ENCODE data around the gene KRTAP12-2.

Gene KRTAP12-2

DNA sequence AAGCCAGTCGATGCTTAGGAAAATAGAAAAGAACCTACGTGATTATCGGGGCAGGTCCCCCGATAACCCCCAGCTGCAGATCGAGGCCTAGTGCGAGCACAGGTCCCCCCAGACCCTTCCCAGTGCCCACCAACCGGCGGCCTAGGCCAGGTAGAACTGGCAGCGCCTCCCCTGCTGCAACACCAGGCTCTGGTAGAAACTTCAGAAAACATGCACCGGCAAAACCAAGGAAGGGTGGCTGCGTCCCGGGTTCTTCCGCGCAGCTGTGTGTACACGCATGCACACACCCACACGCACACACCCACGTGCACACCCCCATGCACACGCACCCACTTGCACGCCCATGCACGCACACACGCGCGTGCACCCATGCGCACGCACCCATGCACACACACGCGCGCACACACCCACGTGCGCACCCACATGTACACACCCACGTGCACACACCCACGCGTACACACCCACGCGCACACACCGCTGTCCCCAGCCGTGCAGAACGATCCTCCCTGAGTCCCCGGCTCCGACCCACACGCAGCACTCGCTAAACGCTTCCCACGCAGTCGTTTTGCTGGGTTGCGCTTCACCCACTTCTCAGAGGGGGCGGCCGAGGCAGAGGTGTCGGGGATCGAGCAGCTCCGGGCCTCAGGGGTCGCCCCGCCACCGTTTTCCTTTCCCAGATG lies 39.4 kb upstream of the KRTAP12-2 start:
- 8% methylated on average over 31 of the region's 54 CpGs for WGBS (ENCODE audit: insufficient coverage)
- CTCF ChIA-PET: no interaction called here
- DNase-seq: no peak
- Histone ChIP-seq H3K36me3 (ENCODE audit: control insufficient read depth in 4 of 4, insufficient read depth in 4 of 4, low read length in 3 of 4) (peaks cover 0 to 4% (median 0%) of the 10 kb centered on the region in 4 experiments), H3K9me3 (ENCODE audit: control extremely low read depth in 1 of 5, control insufficient read depth in 4 of 5, insufficient read depth in 2 of 5, low read depth in 1 of 5, low read length in 4 of 5) (peaks cover 0 to 13% (median 10%) of the 10 kb centered on the region in 5 experiments), H3K27ac (ENCODE audit: insufficient read depth in 1 of 2, low read depth in 1 of 2, low read length in 2 of 2, poor library complexity in 1 of 2, severe bottlenecking in 2 of 2) (no peak overlapping the region), H3K27me3 (replicated peaks in 2 of 5; ENCODE audit: control insufficient read depth in 4 of 5, insufficient read depth in 5 of 5, low read length in 4 of 5) (peaks cover 0 to 91% (median 47%) of the 10 kb centered on the region in 5 experiments), H3K4me3 (ENCODE audit: control insufficient read depth in 1 of 7, extremely low read depth in 1 of 7, insufficient read depth in 4 of 7, low read depth in 2 of 7, low read length in 6 of 7) (no peak overlapping the region), H3K4me1 (ENCODE audit: control extremely low read depth in 1 of 4, control insufficient read depth in 4 of 4, insufficient read depth in 4 of 4, low read length in 3 of 4) (peaks cover 0 to 8% (median under 1%) of the 10 kb centered on the region in 4 experiments)
- POLR2A ChIA-PET: no interaction called here

DNA sequence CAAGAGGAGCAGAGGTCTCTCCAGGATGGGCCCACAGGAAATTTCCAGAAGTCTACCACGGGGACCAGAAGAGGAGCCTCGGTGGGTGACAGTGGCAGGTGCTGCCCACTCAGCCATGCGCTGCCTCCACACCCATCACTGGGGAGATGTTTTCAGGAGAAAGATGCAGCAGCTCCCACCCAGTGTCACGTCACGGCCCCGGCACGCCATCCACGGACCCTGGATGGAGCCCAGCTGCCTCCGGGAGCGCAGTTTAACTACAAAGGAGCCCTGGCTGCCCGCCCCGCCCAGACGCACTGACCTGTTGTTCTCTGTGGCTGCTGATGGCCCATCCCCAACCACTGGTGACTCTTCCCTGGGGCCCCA lies 37.9 kb upstream of the KRTAP12-2 start:
- WGBS (ENCODE audit: insufficient coverage): 10% methylated on average over 9 of the region's 13 CpGs
- Histone ChIP-seq H3K4me3 (ENCODE audit: control insufficient read depth in 1 of 7, extremely low read depth in 1 of 7, insufficient read depth in 4 of 7, low read depth in 2 of 7, low read length in 6 of 7) (no peak overlapping the region), H3K27me3 (replicated peaks in 2 of 5; ENCODE audit: control insufficient read depth in 4 of 5, insufficient read depth in 5 of 5, low read length in 4 of 5) (peaks cover 0 to 91% (median 39%) of the 10 kb centered on the region in 5 experiments), H3K27ac (ENCODE audit: insufficient read depth in 1 of 2, low read depth in 1 of 2, low read length in 2 of 2, poor library complexity in 1 of 2, severe bottlenecking in 2 of 2) (no peak overlapping the region), H3K36me3 (ENCODE audit: control insufficient read depth in 4 of 4, insufficient read depth in 4 of 4, low read length in 3 of 4) (peaks cover 0 to 4% (median 0%) of the 10 kb centered on the region in 4 experiments), H3K9me3 (ENCODE audit: control extremely low read depth in 1 of 5, control insufficient read depth in 4 of 5, insufficient read depth in 2 of 5, low read depth in 1 of 5, low read length in 4 of 5) (peaks cover 0 to 13% (median 10%) of the 10 kb centered on the region in 5 experiments), H3K4me1 (ENCODE audit: control extremely low read depth in 1 of 4, control insufficient read depth in 4 of 4, insufficient read depth in 4 of 4, low read length in 3 of 4) (peaks cover 0 to 5% (median 0%) of the 10 kb centered on the region in 4 experiments)
- no peak for DNase-seq
- ChIA-PET POLR2A (no interaction called here), CTCF (no interaction called here)

DNA sequence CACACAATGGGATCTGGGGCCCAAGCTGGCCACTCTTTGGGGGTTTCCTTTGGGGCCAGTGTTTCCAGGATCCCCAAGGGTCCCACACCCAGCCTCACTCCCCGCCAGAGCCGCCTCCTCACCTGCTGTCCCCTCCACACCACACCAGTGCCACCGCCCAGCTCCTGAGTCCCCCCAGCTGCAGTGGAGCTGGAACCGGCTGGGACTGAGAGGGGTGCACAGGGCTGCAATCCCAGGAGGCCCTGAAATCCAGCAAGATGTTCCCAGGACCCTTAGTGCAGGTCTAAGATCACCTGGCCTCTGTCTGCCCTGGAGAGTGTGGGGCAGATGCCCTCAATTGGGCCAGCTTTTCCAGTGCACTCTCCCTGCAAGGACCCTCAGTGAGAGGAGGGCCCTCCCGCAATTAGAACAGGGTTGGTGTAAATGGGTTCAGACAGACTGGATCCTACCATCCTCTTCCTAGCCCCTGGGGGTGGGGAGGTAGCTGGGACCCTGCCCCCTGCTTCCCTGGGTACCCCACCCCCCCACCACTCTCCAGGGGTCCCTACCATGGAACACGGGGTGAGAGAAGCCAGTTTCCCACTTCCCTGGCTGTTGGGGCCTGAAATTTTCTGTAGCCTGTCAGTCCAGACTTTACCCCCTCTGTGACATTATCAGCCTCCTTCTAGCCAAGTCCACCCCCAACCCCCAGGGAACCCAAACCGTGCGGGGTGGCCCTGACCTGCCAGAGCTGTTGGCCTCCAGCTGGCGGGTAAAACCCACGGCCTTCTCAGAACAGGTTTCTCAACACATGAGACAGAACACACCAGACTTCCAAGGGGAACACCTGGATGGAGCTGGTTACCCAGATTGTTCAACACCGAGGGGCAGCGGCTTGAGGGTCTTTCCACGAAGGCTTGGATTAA lies 37.3 kb upstream of the KRTAP12-2 start:
- Histone ChIP-seq H3K27ac (ENCODE audit: insufficient read depth in 1 of 2, low read depth in 1 of 2, low read length in 2 of 2, poor library complexity in 1 of 2, severe bottlenecking in 2 of 2) (no peak overlapping the region), H3K36me3 (ENCODE audit: control insufficient read depth in 4 of 4, insufficient read depth in 4 of 4, low read length in 3 of 4) (peaks cover 0 to 4% (median 0%) of the 10 kb centered on the region in 4 experiments), H3K27me3 (replicated peaks in 2 of 5; ENCODE audit: control insufficient read depth in 4 of 5, insufficient read depth in 5 of 5, low read length in 4 of 5) (peaks cover 0 to 91% (median 39%) of the 10 kb centered on the region in 5 experiments), H3K4me3 (ENCODE audit: control insufficient read depth in 1 of 7, extremely low read depth in 1 of 7, insufficient read depth in 4 of 7, low read depth in 2 of 7, low read length in 6 of 7) (no peak overlapping the region), H3K9me3 (ENCODE audit: control extremely low read depth in 1 of 5, control insufficient read depth in 4 of 5, insufficient read depth in 2 of 5, low read depth in 1 of 5, low read length in 4 of 5) (peaks cover 0 to 13% (median 10%) of the 10 kb centered on the region in 5 experiments), H3K4me1 (ENCODE audit: control extremely low read depth in 1 of 4, control insufficient read depth in 4 of 4, insufficient read depth in 4 of 4, low read length in 3 of 4) (no peaks in the 10 kb centered on the region)
- 33% methylated on average over 11 of the region's 13 CpGs for WGBS (ENCODE audit: insufficient coverage)
- CTCF ChIA-PET: no interaction called here
- no peak for DNase-seq
- POLR2A ChIA-PET: no interaction called here

DNA sequence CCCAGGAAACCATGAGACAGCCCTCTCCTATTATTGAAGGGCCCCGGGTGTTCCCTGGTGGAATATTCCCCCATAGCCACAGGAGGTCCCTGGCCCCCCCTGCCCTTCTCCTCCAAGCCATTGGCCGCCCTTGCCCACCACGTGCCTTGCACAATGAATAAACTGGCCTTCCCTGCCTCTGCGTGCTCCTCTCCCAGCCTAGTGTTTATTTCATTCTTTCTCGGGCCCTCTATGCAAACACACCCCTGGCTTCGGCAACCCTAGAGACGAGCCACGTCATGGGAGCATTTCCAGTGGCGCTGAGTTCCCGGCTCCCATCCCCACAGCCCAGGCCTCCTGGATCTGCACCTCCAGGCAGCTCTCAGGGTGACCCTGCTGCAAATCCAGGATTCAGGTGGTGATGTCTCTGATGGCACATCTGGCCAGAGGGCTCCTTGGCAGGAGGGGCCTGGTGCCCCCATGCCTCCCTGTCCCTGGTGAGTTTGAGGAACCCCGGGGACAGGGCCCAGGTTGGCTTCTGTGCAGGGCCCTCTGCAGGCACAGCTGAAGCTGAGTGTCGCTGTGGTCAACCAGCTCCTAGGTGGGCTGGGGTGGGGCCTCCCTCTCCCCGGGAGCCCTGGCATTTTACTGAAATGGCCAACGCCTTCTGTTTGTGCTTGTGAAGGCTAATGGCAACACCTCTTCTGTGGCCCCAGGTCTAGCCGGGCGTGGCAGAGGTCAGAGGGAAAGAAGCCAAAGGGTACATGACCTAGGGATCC lies 36.4 kb upstream of the KRTAP12-2 start:
- ChIA-PET CTCF (no interaction called here), POLR2A (no interaction called here)
- Histone ChIP-seq H3K36me3 (ENCODE audit: control insufficient read depth in 4 of 4, insufficient read depth in 4 of 4, low read length in 3 of 4) (peaks cover 0 to 4% (median 0%) of the 10 kb centered on the region in 4 experiments), H3K9me3 (ENCODE audit: control extremely low read depth in 1 of 5, control insufficient read depth in 4 of 5, insufficient read depth in 2 of 5, low read depth in 1 of 5, low read length in 4 of 5) (peaks cover 0 to 13% (median 10%) of the 10 kb centered on the region in 5 experiments), H3K27ac (ENCODE audit: insufficient read depth in 1 of 2, low read depth in 1 of 2, low read length in 2 of 2, poor library complexity in 1 of 2, severe bottlenecking in 2 of 2) (no peak overlapping the region), H3K27me3 (replicated peaks in 2 of 5; ENCODE audit: control insufficient read depth in 4 of 5, insufficient read depth in 5 of 5, low read length in 4 of 5) (peaks cover 0 to 91% (median 33%) of the 10 kb centered on the region in 5 experiments), H3K4me1 (ENCODE audit: control extremely low read depth in 1 of 4, control insufficient read depth in 4 of 4, insufficient read depth in 4 of 4, low read length in 3 of 4) (no peaks in the 10 kb centered on the region), H3K4me3 (ENCODE audit: control insufficient read depth in 1 of 7, extremely low read depth in 1 of 7, insufficient read depth in 4 of 7, low read depth in 2 of 7, low read length in 6 of 7) (no peak overlapping the region)
- DNase-seq: no peak
- WGBS (ENCODE audit: insufficient coverage): 52% methylated on average over 16 of the region's 16 CpGs

DNA sequence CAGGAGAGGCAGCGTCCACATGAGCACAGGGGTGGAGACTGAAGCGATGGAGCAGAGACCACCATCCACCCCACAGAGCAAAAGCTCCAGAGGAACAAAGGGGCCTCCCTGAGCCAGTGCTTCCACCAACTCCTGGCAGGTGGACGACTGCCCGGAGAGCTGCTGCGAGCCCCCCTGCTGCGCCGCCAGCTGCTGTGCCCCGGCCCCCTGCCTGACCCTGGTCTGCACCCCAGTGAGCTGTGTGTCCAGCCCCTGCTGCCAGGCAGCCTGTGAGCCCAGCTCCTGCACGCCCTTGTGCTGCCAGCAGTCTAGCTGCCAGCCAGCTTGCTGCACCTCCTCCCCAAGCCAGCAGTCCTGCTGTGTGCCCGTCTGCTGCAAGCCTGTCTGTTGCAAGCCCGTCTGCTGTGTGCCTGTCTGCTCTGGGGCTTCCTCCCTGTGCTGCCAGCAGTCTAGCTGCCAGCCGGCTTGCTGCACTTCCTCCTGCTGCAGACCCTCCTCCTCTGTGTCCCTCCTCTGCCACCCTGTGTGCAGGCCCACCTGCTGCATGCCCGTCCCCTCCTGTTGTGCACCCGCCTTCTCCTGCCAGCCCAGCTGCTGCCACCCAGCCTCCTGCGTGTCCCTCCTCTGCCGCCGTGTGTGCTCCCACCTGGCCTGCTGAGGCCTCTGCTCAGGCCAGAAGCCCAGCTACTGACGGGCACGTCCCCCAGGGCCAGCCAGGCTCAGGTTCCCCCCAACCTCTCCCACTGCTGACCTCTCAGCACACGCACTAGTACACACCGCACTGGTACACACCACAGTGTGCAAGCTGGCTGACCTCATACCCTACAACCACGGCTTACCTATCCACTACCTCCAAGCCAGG lies 35.6 kb upstream of the KRTAP12-2 start:
- peaks cover 0 to 91% (median 30%) of the 10 kb centered on the region in 5 experiments for H3K27me3 ChIP-seq (replicated peaks in 2 of 5; ENCODE audit: control insufficient read depth in 4 of 5, insufficient read depth in 5 of 5, low read length in 4 of 5)
- CTCF ChIA-PET: no interaction called here
- no peak overlapping the region for H3K27ac ChIP-seq (ENCODE audit: insufficient read depth in 1 of 2, low read depth in 1 of 2, low read length in 2 of 2, poor library complexity in 1 of 2, severe bottlenecking in 2 of 2)
- peaks cover 0 to 4% (median 0%) of the 10 kb centered on the region in 4 experiments for H3K36me3 ChIP-seq (ENCODE audit: control insufficient read depth in 4 of 4, insufficient read depth in 4 of 4, low read length in 3 of 4)
- peaks cover 0 to 13% (median 10%) of the 10 kb centered on the region in 5 experiments for H3K9me3 ChIP-seq (ENCODE audit: control extremely low read depth in 1 of 5, control insufficient read depth in 4 of 5, insufficient read depth in 2 of 5, low read depth in 1 of 5, low read length in 4 of 5)
- H3K4me3 ChIP-seq (ENCODE audit: control insufficient read depth in 1 of 7, extremely low read depth in 1 of 7, insufficient read depth in 4 of 7, low read depth in 2 of 7, low read length in 6 of 7): no peak overlapping the region
- no peak for DNase-seq
- 79% methylated on average over 19 of the region's 22 CpGs for WGBS (ENCODE audit: insufficient coverage)
- no peaks in the 10 kb centered on the region for H3K4me1 ChIP-seq (ENCODE audit: control extremely low read depth in 1 of 4, control insufficient read depth in 4 of 4, insufficient read depth in 4 of 4, low read length in 3 of 4)
- POLR2A ChIA-PET: no interaction called here

DNA sequence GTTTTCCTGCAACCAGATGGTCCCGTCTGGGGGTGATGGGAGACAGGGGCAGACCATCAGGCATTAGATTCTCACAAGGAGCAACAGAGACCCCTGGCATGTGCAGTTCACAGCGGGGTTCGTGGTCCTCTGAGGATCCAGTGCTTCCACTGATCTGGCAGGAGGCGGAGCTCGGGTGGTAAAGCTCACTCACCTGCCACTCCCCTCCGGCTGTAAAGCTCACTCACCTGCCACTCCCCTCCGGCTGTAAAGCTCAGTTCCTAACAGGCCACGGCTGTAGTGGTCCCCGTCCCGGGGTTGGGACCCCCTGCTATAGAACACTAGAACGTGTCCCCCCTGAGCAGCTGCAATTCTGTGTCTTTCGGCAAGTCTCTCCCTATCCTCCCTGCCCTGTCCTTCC lies 34.8 kb upstream of the KRTAP12-2 start:
- ChIA-PET POLR2A (interaction anchor here (0.6 kb wide), 1 partner anchor 119 kb away, joined by 3 read pairs; no protein-coding TSS in a partner anchor), CTCF (no interaction called here)
- H3K4me3 ChIP-seq (ENCODE audit: control insufficient read depth in 1 of 7, extremely low read depth in 1 of 7, insufficient read depth in 4 of 7, low read depth in 2 of 7, low read length in 6 of 7): no peak overlapping the region
- peaks cover 0 to 12% (median 10%) of the 10 kb centered on the region in 5 experiments for H3K9me3 ChIP-seq (ENCODE audit: control extremely low read depth in 1 of 5, control insufficient read depth in 4 of 5, insufficient read depth in 2 of 5, low read depth in 1 of 5, low read length in 4 of 5)
- no peaks in the 10 kb centered on the region for H3K4me1 ChIP-seq (ENCODE audit: control extremely low read depth in 1 of 4, control insufficient read depth in 4 of 4, insufficient read depth in 4 of 4, low read length in 3 of 4)
- peaks cover 0 to 89% (median 30%) of the 10 kb centered on the region in 5 experiments for H3K27me3 ChIP-seq (replicated peaks in 2 of 5; ENCODE audit: control insufficient read depth in 4 of 5, insufficient read depth in 5 of 5, low read length in 4 of 5)
- H3K27ac ChIP-seq (ENCODE audit: insufficient read depth in 1 of 2, low read depth in 1 of 2, low read length in 2 of 2, poor library complexity in 1 of 2, severe bottlenecking in 2 of 2): no peak overlapping the region
- 45% methylated on average over 12 of the region's 12 CpGs for WGBS (ENCODE audit: insufficient coverage)
- peaks cover 0 to 4% (median 0%) of the 10 kb centered on the region in 4 experiments for H3K36me3 ChIP-seq (ENCODE audit: control insufficient read depth in 4 of 4, insufficient read depth in 4 of 4, low read length in 3 of 4)
- DNase-seq: no peak
